Kidney epithelial cell (primary cell): ENCODE measurements around the gene UBE2I. TPM values are rescaled to one million over a fixed set of nuclear protein-coding genes. Genes with fewer than 3 reads are reported as not detected.

Experiments
- DNase-seq: peaks from one replicate; pipeline ENCODE4 v3.0.0-alpha.2; 2010; ENCODE audit warnings: low read depth
- H3K27me3 ChIP-seq: 2 replicates; pipeline ENCODE4 v1.6.0; 2011; ENCODE audit warnings: low read length; ENCODE audit not compliant: control insufficient read depth, insufficient read depth
- H3K36me3 ChIP-seq: 2 replicates; pipeline ENCODE4 v1.5.1; 2011; ENCODE audit warnings: low read length; ENCODE audit not compliant: control insufficient read depth, insufficient read depth
- H3K4me3 ChIP-seq: 2 replicates; pipeline ENCODE4 v1.5.1; 2011; ENCODE audit warnings: low read depth, mild to moderate bottlenecking, control low read depth, low read length
- total RNA-seq: library from RNA; depleted of rRNA; stranded (reverse); fragments of >200 nt; gene quantifications from 2 replicates; pipeline ENCODE4 v1.2.3, GENCODE V29; 2015
- TF ChIP-seq, protein P1 (sequence below): IDR thresholded peaks from 2 replicates; pipeline ENCODE4 v1.5.1; 2011; ENCODE audit warnings: mild to moderate bottlenecking, moderate library complexity, low read length, control low read depth, inconsistent platforms; ENCODE audit not compliant: insufficient read depth, poor library complexity, severe bottlenecking

Gene UBE2I
- total RNA-seq, 1 donor from 2014 or later, result 139 TPM

DNA sequence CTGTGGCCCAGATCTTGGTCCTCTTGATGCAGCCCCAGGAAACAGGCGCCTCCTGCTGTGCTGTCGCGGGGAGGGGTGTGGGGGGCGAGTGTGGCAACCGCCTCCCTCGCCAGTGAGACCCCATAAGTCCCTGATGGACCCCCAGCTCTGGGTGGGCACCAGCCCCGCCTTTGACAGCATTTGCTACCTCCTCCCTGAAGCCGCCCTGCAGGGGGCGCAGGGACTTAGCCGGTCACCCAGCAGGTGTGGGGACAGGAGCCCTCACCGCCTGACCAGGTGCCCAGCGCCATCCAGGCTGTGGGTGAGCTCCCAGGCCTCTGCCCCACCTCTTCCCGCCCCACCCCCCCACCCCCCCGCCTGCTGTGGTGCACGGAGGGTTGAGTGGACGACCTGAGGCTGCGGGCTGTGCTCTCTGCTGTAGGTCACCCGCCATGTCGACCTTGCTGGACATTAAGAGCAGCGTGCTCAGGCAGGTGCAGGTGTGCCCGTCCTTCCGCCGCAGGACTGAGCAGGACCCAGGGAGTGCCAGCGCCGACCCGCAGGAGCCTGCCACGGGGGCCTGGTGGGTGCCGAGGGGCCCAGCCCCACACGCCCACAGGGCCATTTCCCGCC lies 28.8 kb downstream of the UBE2I start:
- TF ChIP-seq, protein P1, sequence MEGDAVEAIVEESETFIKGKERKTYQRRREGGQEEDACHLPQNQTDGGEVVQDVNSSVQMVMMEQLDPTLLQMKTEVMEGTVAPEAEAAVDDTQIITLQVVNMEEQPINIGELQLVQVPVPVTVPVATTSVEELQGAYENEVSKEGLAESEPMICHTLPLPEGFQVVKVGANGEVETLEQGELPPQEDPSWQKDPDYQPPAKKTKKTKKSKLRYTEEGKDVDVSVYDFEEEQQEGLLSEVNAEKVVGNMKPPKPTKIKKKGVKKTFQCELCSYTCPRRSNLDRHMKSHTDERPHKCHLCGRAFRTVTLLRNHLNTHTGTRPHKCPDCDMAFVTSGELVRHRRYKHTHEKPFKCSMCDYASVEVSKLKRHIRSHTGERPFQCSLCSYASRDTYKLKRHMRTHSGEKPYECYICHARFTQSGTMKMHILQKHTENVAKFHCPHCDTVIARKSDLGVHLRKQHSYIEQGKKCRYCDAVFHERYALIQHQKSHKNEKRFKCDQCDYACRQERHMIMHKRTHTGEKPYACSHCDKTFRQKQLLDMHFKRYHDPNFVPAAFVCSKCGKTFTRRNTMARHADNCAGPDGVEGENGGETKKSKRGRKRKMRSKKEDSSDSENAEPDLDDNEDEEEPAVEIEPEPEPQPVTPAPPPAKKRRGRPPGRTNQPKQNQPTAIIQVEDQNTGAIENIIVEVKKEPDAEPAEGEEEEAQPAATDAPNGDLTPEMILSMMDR, result peak; percentile 40
- Histone ChIP-seq H3K27me3 (peaks cover 54% of the 10 kb centered on the region), H3K4me3 (no peak overlapping the region), H3K36me3 (no peaks in the 10 kb centered on the region)
- DNase-seq, result no peak

DNA sequence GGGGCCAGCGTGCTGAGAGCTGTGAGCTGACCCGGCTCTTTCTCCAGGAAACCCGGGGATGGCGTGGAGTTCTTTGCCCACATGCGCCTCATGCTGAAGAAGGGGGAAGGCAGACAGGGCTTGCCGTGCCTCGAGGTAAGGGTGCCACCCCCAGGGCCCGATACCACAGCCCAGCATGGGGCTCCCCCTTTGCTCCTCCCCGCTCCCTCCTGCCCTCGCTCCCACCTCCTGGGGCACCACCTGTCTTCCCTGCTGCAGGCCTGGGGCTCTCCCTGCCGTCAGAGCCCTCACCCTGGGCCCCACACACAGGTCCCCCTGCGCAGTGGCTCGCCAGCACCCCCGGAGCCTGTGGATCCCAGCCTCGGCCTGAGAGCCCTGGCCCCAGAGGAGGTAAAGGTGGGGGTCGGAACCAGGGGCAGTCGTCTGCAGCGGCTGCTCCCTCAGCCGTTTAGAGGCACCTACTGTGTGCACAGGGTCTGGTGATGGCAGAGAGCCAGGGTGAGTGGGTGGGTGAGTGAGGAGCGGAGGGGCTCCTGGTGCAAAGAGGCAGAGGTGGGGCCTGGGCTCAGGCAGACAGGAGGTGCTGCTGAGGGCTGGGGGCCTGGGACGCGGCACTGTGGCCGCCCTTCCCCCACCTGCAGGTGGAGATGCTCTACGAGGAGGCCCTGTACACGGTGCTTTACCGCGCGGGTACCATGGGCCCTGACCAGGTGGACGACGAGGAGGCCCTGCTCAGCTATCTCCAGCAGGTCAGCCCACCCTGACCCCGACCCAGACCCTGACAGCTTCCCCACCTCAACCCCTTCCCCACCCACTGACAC lies 29.6 kb downstream of the UBE2I start:
- DNase-seq, result no peak
- Histone ChIP-seq H3K4me3 (no peak overlapping the region), H3K27me3 (peaks cover 54% of the 10 kb centered on the region), H3K36me3 (no peaks in the 10 kb centered on the region)
- TF ChIP-seq, protein P1, result no peak

DNA sequence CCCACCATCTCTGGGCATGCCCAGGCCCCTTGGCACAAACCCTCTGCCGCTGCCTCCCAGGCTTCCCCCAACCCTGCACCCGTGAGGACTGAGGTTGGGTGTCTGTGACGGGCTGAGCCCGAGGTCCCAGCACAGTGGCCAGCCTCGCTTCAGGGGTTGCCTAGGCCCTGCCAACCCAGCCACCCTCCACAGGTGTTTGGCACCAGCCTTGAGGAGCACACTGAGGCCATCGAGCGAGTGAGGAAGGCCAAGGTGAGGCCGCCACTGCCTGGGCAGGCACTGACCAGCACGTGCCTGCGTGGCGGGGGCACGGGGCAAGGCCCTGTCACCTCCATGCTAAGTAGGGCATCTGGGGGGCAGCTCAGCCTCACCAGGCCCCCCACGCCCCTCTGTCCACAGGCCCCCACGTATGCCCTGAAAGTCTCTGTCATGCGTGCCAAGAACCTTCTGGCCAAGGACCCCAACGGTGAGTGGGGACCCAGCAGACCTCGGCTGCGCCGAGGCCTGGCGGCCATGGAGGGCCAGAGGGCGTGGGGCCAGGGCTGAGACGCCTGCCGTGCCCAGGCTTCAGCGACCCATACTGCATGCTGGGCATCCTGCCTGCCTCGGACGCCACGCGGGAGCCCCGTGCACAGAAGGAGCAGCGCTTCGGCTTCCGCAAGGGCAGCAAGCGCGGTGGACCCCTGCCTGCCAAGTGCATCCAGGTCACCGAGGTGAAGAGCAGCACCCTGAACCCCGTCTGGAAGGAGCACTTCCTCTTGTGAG lies 31.5 kb downstream of the UBE2I start:
- Histone ChIP-seq H3K4me3 (no peak overlapping the region), H3K27me3 (peaks cover 37% of the 10 kb centered on the region), H3K36me3 (no peaks in the 10 kb centered on the region)
- TF ChIP-seq, protein P1, result no peak
- no peak for DNase-seq

DNA sequence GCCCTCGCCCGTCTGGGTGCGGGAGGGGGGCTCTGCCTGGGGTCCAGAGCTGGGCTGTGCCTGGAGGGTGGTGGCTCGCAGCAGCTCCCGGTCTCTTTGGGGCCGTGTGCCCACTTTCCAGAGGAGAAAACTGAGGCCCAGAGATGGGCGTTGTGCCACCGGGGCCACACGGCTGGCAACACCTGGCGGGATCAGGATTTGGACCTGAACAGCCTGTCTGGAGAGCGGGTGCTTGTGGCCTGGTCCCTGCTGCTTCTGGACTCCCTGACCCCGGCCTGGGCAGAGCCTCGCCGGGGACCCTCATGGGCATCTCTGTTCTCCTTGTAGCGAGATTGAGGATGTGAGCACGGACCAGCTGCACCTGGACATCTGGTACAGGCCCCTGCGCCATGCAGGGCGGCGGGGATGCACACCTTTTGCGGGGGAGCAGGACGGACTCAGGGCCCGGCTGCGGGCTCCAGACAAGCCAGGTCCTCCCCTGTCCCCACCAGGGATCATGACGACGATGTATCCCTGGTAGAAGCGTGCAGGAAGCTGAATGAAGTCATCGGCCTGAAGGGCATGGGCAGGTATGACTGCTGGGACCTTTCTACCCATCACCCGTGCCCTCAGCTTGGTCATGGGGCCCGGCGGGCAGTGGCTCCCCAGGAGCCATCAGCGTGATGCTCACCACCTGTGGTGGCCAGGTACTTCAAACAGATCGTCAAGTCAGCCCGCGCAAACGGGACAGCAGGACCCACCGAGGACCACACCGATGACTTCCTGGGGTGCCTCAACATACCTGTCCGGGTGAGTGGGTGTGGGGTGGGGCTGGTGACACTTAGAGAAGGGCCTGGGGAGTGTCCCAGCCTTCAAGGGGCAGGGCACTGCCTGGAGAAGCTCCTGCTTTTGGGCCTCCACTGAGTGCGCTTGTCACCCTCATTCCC lies 32.3 kb downstream of the UBE2I start:
- no peak overlapping the region for H3K4me3 ChIP-seq
- TF ChIP-seq, protein P1, result no peak
- DNase-seq, result no peak
- no peaks in the 10 kb centered on the region for H3K36me3 ChIP-seq
- H3K27me3 ChIP-seq, result peaks cover 29% of the 10 kb centered on the region
